Mesendoderm (in vitro differentiated cells): ENCODE data around the gene PHYHD1. TPM values are rescaled to one million over a fixed set of nuclear protein-coding genes. Genes with fewer than 3 reads are reported as not detected.
A peak's percentile ranks its signal among the peaks of the same experiment; 100 is the strongest.

Experiments
- DNase-seq: peaks from one replicate; pipeline ENCODE4 v3.0.0; 2013
- H2AK5ac ChIP-seq: 2 replicates; pipeline ENCODE4 v1.6.1; 2013; ENCODE audit warnings: low read length, inconsistent platforms
- H2BK120ac ChIP-seq: 2 replicates; pipeline ENCODE4 v1.6.1; 2013; ENCODE audit warnings: low read depth, mild to moderate bottlenecking, low read length, moderate library complexity, mixed read lengths
- H2BK15ac ChIP-seq: replicated peaks from 2 replicates; pipeline ENCODE4 v1.6.1; 2013; ENCODE audit warnings: low read depth, mild to moderate bottlenecking, moderate library complexity
- H2BK5ac ChIP-seq: 2 replicates; pipeline ENCODE4 v1.6.1; 2013; ENCODE audit warnings: low read length, inconsistent platforms
- H3K18ac ChIP-seq: 2 replicates; pipeline ENCODE4 v1.6.1; 2013; ENCODE audit warnings: mild to moderate bottlenecking, low read length, mixed read lengths
- H3K23ac ChIP-seq: one replicate; pipeline ENCODE4 v1.6.1; 2013; ENCODE audit warnings: low read length
- H3K27ac ChIP-seq: 2 replicates; pipeline ENCODE4 v1.5.1; 2013; ENCODE audit warnings: low read depth, mild to moderate bottlenecking, inconsistent platforms, low read length, moderate library complexity
- H3K27me3 ChIP-seq: 2 replicates; pipeline ENCODE4 v1.6.1; 2013; ENCODE audit warnings: low read length, control low read depth, mild to moderate bottlenecking, inconsistent platforms; ENCODE audit not compliant: insufficient read depth, poor library complexity
- H3K36me3 ChIP-seq: 2 replicates; pipeline ENCODE4 v1.6.1; 2013; ENCODE audit warnings: low read length, inconsistent platforms; ENCODE audit not compliant: control insufficient read depth, insufficient read depth
- H3K4ac ChIP-seq: one replicate; pipeline ENCODE4 v1.6.1; 2013; ENCODE audit warnings: low read depth, mild to moderate bottlenecking, low read length, moderate library complexity
- H3K4me1 ChIP-seq: 2 replicates; pipeline ENCODE4 v1.6.1; 2013; ENCODE audit warnings: low read depth, low read length, inconsistent platforms; ENCODE audit not compliant: control insufficient read depth
- H3K4me2 ChIP-seq: 2 replicates; pipeline ENCODE4 v1.6.1; 2013; ENCODE audit warnings: low read length
- H3K4me3 ChIP-seq: 2 replicates; pipeline ENCODE4 v1.5.1; 2013; ENCODE audit warnings: mild to moderate bottlenecking, low read length
- H3K56ac ChIP-seq: one replicate; pipeline ENCODE4 v1.6.1; 2013; ENCODE audit warnings: low read length
- H3K79me1 ChIP-seq: 2 replicates; pipeline ENCODE4 v1.6.1; 2013; ENCODE audit warnings: low read length, inconsistent platforms
- H3K79me2 ChIP-seq: 2 replicates; pipeline ENCODE4 v1.6.1; 2013; ENCODE audit warnings: mild to moderate bottlenecking, low read length; ENCODE audit not compliant: control insufficient read depth, insufficient read depth
- H3K9ac ChIP-seq: 2 replicates; pipeline ENCODE4 v1.6.1; 2013; ENCODE audit warnings: low read length, inconsistent platforms
- H4K5ac ChIP-seq: one replicate; pipeline ENCODE4 v1.6.1; 2013; ENCODE audit warnings: low read length
- H4K8ac ChIP-seq: one replicate; pipeline ENCODE4 v1.6.1; 2013; ENCODE audit warnings: low read depth, mild to moderate bottlenecking, control low read depth, low read length, moderate library complexity
- WGBS: extraction: QIAGEN DNeasy Blood & Tissue Kit; methylation state at CpG from one replicate; pipeline ENCODE4 v1.1.7; 2013; ENCODE audit warnings: low lambda C conversion rate, missing lambda C conversion rate; ENCODE audit not compliant: insufficient coverage; ENCODE audit errors: extremely low coverage; 5-methylcytosine and 5-hydroxymethylcytosine counted together
- polyA plus RNA-seq, 2 experiments: library from polyadenylated mRNA; stranded (reverse); fragments of 200-250 nt; gene quantifications; one replicate each; pipeline ENCODE4 v1.2.3, GENCODE V29; 2013

Gene PHYHD1
- 9.4 TPM for polyA plus RNA-seq (2013, experiment 1 of 2)
- 8.5 TPM for polyA plus RNA-seq (2013, experiment 2 of 2)

GRCh38 chr9:128920381-128921058 lies at the start of gene PHYHD1:
Gene PHYHD1, plus strand, starts transcription at chr9:128920982. Its CDS starts 1,342 bp downstream, at chr9:128922324.
- no peak within 1 kb of the TSS for H3K4me3 ChIP-seq

GRCh38 chr9:128877852-128878251 lies 42.9 kb upstream of the PHYHD1 start:
- Histone ChIP-seq H4K8ac (no peak overlapping the region), H3K9ac (no peak overlapping the region), H3K27ac (no peak overlapping the region), H3K4me1 (no peaks in the 10 kb centered on the region), H2AK5ac (no peak overlapping the region), H3K4ac (no peak overlapping the region), H4K5ac (no peak overlapping the region), H3K27me3 (no peaks in the 10 kb centered on the region), H3K18ac (no peak overlapping the region), H2BK5ac (no peak overlapping the region), H3K56ac (no peak overlapping the region), H3K4me3 (no peak overlapping the region), H3K79me2 (peaks cover 16% of the 10 kb centered on the region), H3K36me3 (no peaks in the 10 kb centered on the region), H2BK15ac (no peak overlapping the region), H3K79me1 (peaks cover 10% of the 10 kb centered on the region), H3K23ac (no peak overlapping the region), H2BK120ac (no peak overlapping the region), H3K4me2 (no peak overlapping the region)
- no peak for DNase-seq
- no CpG with 5 or more reads among the region's 5 CpGs for WGBS

More at GRCh38 chr9:128920381-128921058, at the start of gene PHYHD1:
- Histone ChIP-seq H3K4ac (peak within 1 kb of the TSS; percentile 10), H3K56ac (peak within 1 kb of the TSS; percentile 91), H3K4me2 (peak within 1 kb of the TSS; percentile 80), H4K5ac (no peak within 1 kb of the TSS), H3K27me3 (no peaks in the 10 kb centered on the region), H3K79me2 (no peaks in the 10 kb centered on the region), H3K9ac (peak within 1 kb of the TSS; percentile 85), H4K8ac (no peak within 1 kb of the TSS), H3K18ac (peak within 1 kb of the TSS; percentile 70), H2BK5ac (peak within 1 kb of the TSS; percentile 50), H3K27ac (peak within 1 kb of the TSS; percentile 81), H3K4me1 (peaks cover 4% of the 10 kb centered on the region), H3K23ac (no peak within 1 kb of the TSS), H2AK5ac (peak within 1 kb of the TSS; percentile 10), H3K79me1 (no peaks in the 10 kb centered on the region), H2BK15ac (no peak within 1 kb of the TSS), H3K36me3 (peaks cover 4% of the 10 kb centered on the region), H2BK120ac (no peak within 1 kb of the TSS)
- no CpG with 5 or more reads among the region's 13 CpGs for WGBS
- DNase-seq, result no peak

- peak within 1 kb of the TSS; percentile 74 for H3K27ac ChIP-seq
- WGBS, result no CpG with 5 or more reads among the region's 70 CpGs
- H3K23ac ChIP-seq, result peak within 1 kb of the TSS; percentile 1
- peaks cover 7% of the 10 kb centered on the region for H3K4me1 ChIP-seq
- peaks cover 55% of the 10 kb centered on the region for H3K79me2 ChIP-seq
- peak; percentile 97 for DNase-seq
- H3K27me3 ChIP-seq, result no peaks in the 10 kb centered on the region
- peaks cover 24% of the 10 kb centered on the region for H3K79me1 ChIP-seq
- no peak within 1 kb of the TSS for H4K5ac ChIP-seq
- peak within 1 kb of the TSS; percentile 88 for H3K4me3 ChIP-seq
- peak within 1 kb of the TSS; percentile 63 for H3K4ac ChIP-seq
- H3K56ac ChIP-seq, result peak within 1 kb of the TSS; percentile 91
- H2BK15ac ChIP-seq, result no peak within 1 kb of the TSS
- peak within 1 kb of the TSS; percentile 31 for H2BK120ac ChIP-seq
- H3K4me2 ChIP-seq, result peak within 1 kb of the TSS; percentile 88
- peak within 1 kb of the TSS; percentile 85 for H3K18ac ChIP-seq
- no peak within 1 kb of the TSS for H2AK5ac ChIP-seq
- no peak within 1 kb of the TSS for H4K8ac ChIP-seq
- peaks cover 4% of the 10 kb centered on the region for H3K36me3 ChIP-seq
- H2BK5ac ChIP-seq, result peak within 1 kb of the TSS; percentile 42
- H3K9ac ChIP-seq, result peak within 1 kb of the TSS; percentile 94
Observed at GRCh38 chr9:128881884-128882676, 38.7 kb upstream of the PHYHD1 start, which contains the start of the genes KYAT1 and LRRC8A. Gene KYAT1, minus strand, starts transcription at chr9:128881950. Its CDS starts 36,545 bp downstream, at chr9:128845405. Gene LRRC8A, plus strand, starts transcription at chr9:128882133. Its CDS starts 25,032 bp downstream, at chr9:128907165.

- H2BK120ac ChIP-seq, result peak overlapping the region; percentile 31
- H3K23ac ChIP-seq, result no peak overlapping the region
- H2BK15ac ChIP-seq, result no peak overlapping the region
- H3K4me3 ChIP-seq, result peak overlapping the region; percentile 54
- H3K4me1 ChIP-seq, result peaks cover 7% of the 10 kb centered on the region
- peaks cover 50% of the 10 kb centered on the region for H3K79me2 ChIP-seq
- H2BK5ac ChIP-seq, result no peak overlapping the region
- peaks cover 20% of the 10 kb centered on the region for H3K79me1 ChIP-seq
- no CpG with 5 or more reads among the region's 19 CpGs for WGBS
- no peak overlapping the region for H4K5ac ChIP-seq
- no peak overlapping the region for H4K8ac ChIP-seq
- H3K4me2 ChIP-seq, result peak overlapping the region; percentile 88
- H3K56ac ChIP-seq, result peak overlapping the region; percentile 84
- H3K18ac ChIP-seq, result peak overlapping the region; percentile 85
- H2AK5ac ChIP-seq, result peak overlapping the region; percentile 79
- H3K27ac ChIP-seq, result peak overlapping the region; percentile 74
- H3K4ac ChIP-seq, result peak overlapping the region; percentile 41
- DNase-seq, result peak; percentile 68
- peaks cover 4% of the 10 kb centered on the region for H3K36me3 ChIP-seq
- no peaks in the 10 kb centered on the region for H3K27me3 ChIP-seq
- H3K9ac ChIP-seq, result peak overlapping the region; percentile 94
Observed at GRCh38 chr9:128882677-128883603, 37.8 kb upstream of the PHYHD1 start.

GRCh38 chr9:128884164-128884563 lies 36.6 kb upstream of the PHYHD1 start:
- Histone ChIP-seq H3K4me2 (no peak overlapping the region), H3K79me1 (peaks cover 27% of the 10 kb centered on the region), H3K18ac (no peak overlapping the region), H2AK5ac (no peak overlapping the region), H3K79me2 (peaks cover 62% of the 10 kb centered on the region), H3K4me1 (peaks cover 19% of the 10 kb centered on the region), H4K8ac (no peak overlapping the region), H3K4me3 (no peak overlapping the region), H2BK120ac (no peak overlapping the region), H4K5ac (no peak overlapping the region), H3K23ac (no peak overlapping the region), H3K56ac (peak overlapping the region; percentile 62), H3K4ac (no peak overlapping the region), H3K27ac (no peak overlapping the region), H2BK5ac (no peak overlapping the region), H3K27me3 (no peaks in the 10 kb centered on the region), H2BK15ac (no peak overlapping the region), H3K36me3 (peaks cover 6% of the 10 kb centered on the region), H3K9ac (no peak overlapping the region)
- DNase-seq, result no peak
- WGBS, result no CpG with 5 or more reads among the region's 2 CpGs
